Neutrophil (primary cell): ENCODE measurements around the gene TECTA.
"Not testable (repeated sequence)": the region's sequence is repeated elsewhere in the genome, so short reads cannot be mapped to it uniquely, and the experiment has no call there.

Experiments used
- H3K27ac ChIP-seq: fragments of 200-600 bp; sonication (generic); 2 replicates; pipeline ENCODE4 v1.5.1; 2016; ENCODE audit warnings: mild to moderate bottlenecking, moderate library complexity
- H3K27me3 ChIP-seq: fragments of 200-600 bp; sonication (generic); 2 replicates; pipeline ENCODE4 v1.6.0; 2016; ENCODE audit warnings: mild to moderate bottlenecking
- H3K36me3 ChIP-seq: fragments of 200-600 bp; sonication (generic); 2 replicates; pipeline ENCODE4 v1.5.1; 2017
- H3K4me1 ChIP-seq, 2 experiments: fragments of 200-600 bp in 1 of 2; sonication (generic) in 1 of 2; 1 replicate in 1 of 2; 2 replicates in 1 of 2; pipeline versions ENCODE4 v1.5.1 to v1.6.1; 2013 to 2016; ENCODE audit warnings: low read depth in 1 of 2, low read length in 1 of 2, mild to moderate bottlenecking in 1 of 2, moderate library complexity in 1 of 2; ENCODE audit not compliant: control insufficient read depth in 1 of 2, insufficient read depth in 1 of 2
- H3K4me3 ChIP-seq, 2 experiments: fragments of 200-600 bp in 1 of 2; sonication (generic) in 1 of 2; 1 replicate in 1 of 2; 2 replicates in 1 of 2; pipeline ENCODE4 v1.5.1; 2013 to 2016; ENCODE audit warnings: low read depth in 1 of 2, low read length in 1 of 2, mild to moderate bottlenecking in 1 of 2, moderate library complexity in 1 of 2
- H3K9me3 ChIP-seq: fragments of 200-600 bp; sonication (generic); 2 replicates; pipeline ENCODE4 v1.5.1; 2016
- CTCF ChIP-seq: fragments of 200-600 bp; sonication (generic); IDR thresholded peaks from 2 replicates; pipeline ENCODE4 v1.5.1; 2016; ENCODE audit warnings: antibody characterized with exemption

The TECTA gene

GRCh38 chr11:121109916-121110586, 9.0 kb downstream of the TECTA start:
- no peak for TF ChIP-seq CTCF
- H3K9me3 ChIP-seq: no peaks in the 10 kb centered on the region
- H3K27me3 ChIP-seq: peaks cover 56% of the 10 kb centered on the region
- no peaks in the 10 kb centered on the region for H3K36me3 ChIP-seq
- H3K27ac ChIP-seq: no peak overlapping the region
- no peak overlapping the region for H3K4me3 ChIP-seq
- H3K4me1 ChIP-seq: no peaks in the 10 kb centered on the region

GRCh38 chr11:121110871-121111724, 10.1 kb downstream of the TECTA start:
- no peaks in the 10 kb centered on the region for H3K4me1 ChIP-seq
- H3K4me3 ChIP-seq: no peak overlapping the region
- no peak for TF ChIP-seq CTCF
- no peak overlapping the region for H3K27ac ChIP-seq
- peaks cover 57% of the 10 kb centered on the region for H3K27me3 ChIP-seq
- H3K9me3 ChIP-seq: no peaks in the 10 kb centered on the region
- H3K36me3 ChIP-seq: no peaks in the 10 kb centered on the region

- no peak for TF ChIP-seq CTCF
- Histone ChIP-seq H3K4me3 (no peak overlapping the region), H3K27me3 (peaks cover 66% of the 10 kb centered on the region), H3K27ac (no peak overlapping the region), H3K9me3 (no peaks in the 10 kb centered on the region), H3K36me3 (no peaks in the 10 kb centered on the region), H3K4me1 (no peaks in the 10 kb centered on the region)
Measured at GRCh38 chr11:121112498-121113455, 11.7 kb downstream of the TECTA start.

GRCh38 chr11:121113611-121114010, 12.6 kb downstream of the TECTA start:
- Histone ChIP-seq H3K4me1 (no peaks in the 10 kb centered on the region), H3K4me3 (no peak overlapping the region), H3K27ac (no peak overlapping the region), H3K9me3 (no peaks in the 10 kb centered on the region), H3K27me3 (peaks cover 66% of the 10 kb centered on the region), H3K36me3 (no peaks in the 10 kb centered on the region)
- TF ChIP-seq CTCF: no peak

- H3K36me3 ChIP-seq, H3K4me1 ChIP-seq, H3K9me3 ChIP-seq, H3K27ac ChIP-seq, H3K4me3 ChIP-seq: not testable (repeated sequence)
- peaks cover 56% of the 10 kb centered on the region for H3K27me3 ChIP-seq
Measured at GRCh38 chr11:121115024-121115423, 14.0 kb downstream of the TECTA start.
